OCI-M1 (cell line): ENCODE results near the gene EMSY.

ENCODE experiments used
- DNase-seq: peaks from one replicate; lab custom pipeline; 2025; lab: John Stamatoyannopoulos, UW

Gene EMSY

DNA sequence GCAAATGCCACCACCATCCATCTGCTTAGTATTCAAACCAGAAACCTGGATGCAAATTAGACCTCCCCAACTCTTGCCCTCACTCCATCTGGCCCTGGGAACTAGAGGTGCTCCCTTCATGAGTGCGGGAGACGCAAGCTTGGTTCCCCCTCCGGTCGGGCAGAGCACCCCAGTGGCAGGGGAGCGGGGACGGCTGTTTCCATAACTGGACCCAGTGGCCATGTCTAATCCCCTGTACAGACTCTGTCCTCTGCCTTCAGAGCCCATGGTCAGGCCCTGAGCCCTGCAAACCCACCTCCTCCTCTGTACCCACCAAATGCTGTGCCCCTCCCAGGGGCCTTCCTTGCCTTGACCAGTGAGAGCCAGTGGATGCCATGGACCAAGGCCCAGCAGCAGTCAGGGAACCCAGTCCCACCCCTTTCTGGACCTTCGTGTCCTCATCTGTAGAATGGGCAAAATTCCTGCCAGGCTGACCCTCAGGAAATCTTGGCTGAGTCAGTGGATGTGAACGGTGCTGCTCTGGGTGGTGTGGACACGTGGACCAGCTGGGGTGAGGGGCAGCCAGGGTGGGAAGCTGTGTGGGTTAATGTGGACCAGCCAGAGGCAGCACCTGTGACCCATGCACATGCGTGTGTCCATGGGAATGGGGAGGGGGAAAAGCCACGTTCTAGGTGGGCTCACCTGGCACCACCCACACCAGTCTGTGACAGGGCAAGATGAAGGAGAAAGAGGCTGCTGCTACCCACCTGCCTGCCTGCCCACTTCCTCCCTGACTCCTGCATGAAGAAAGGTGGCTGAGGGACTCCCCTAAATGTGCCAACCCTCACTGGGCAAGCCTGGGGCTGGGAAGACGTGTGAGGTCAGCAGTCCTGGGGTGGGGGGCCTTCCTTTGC, 153.0 kb downstream of the EMSY start:
- no peak for DNase-seq

GRCh38 chr11:76598426-76598839, 153.6 kb downstream of the EMSY start:
- peak; percentile 94 for DNase-seq

- DNase-seq = no peak
Observed at GRCh38 chr11:76599041-76600013, 154.5 kb downstream of the EMSY start.

DNA sequence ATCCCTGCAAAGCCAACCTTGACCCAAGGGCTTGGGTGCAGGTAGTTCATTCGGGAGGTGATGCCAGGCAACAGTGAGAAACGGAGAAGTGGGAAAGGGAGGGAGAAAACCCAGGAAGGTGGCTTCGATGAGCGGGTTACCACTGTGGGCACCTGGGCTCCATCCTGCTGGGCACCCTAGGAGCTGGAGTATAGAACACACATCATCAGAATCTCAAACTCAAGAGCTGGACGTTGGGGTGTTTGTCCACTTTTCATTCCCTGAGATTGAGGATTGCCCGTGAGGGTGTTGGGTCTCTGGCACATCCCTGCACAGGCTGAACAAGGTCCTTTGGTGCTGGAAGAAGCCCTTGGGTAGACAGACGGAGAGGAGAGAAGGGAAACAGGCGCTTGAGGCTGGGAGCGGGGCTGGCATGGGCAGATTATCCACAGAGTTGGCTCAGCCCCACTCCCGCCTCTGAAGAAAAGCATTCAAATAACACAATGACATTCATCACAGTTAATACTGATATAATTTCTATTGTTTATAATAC, 155.4 kb downstream of the EMSY start:
- no peak for DNase-seq

DNA sequence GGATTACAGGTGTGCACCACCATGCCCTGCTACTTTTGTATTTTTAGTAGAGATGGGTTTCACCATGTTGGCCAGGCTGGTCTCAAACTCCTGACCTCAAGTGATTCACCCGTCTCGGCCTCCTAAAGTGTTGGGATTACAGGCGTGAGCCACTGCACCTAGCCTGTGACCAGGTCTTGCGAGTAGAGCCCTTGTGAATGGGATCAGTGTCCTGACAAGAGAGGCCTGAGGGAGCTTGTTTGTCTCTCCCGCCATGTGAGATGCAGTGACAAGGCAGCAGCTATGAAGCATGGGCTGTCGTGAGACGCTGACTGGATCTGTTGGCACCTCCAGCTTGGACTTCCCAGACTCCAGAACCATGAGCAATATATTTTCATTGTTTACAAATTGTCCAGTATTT, 156.5 kb downstream of the EMSY start:
- DNase-seq = no peak

DNA sequence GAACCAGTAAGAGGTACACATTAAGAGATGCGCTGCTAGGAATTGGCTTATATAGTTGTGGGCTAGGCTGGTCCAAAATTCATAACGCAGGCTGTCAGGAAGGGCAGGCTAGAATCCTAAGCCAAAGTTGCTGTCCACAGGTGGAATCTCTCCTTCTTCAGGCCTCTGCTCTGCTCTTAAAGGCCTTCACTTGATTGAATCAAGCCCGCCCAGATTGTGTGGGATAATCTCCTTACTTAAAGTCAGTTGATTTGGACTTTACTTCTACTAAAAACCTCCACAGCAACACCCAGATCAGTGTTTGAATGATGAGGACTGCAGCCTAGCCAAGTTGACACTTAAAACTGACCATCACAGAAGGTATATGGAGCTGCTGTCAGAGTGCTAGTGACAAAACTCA, 156.9 kb downstream of the EMSY start:
- DNase-seq = no peak

- peak; percentile 73 for DNase-seq
Observed at GRCh38 chr11:76602431-76602861, 157.6 kb downstream of the EMSY start.
